Fibroblast of skin of left biceps (primary cell): ENCODE data around the gene VAPA.
A peak's percentile ranks its signal among the peaks of the same experiment; 100 is the strongest.

ENCODE experiments used
- DNase-seq, 2 experiments: peaks; one replicate each; pipeline ENCODE4 v3.0.0-alpha.2; 2013; ENCODE audit warnings: low read depth in 2 of 2

The VAPA gene

GRCh38 chr18:9941103-9941502 lies 27.3 kb downstream of the VAPA start:
- no peak for DNase-seq

- DNase-seq: no peak
Observed at GRCh38 chr18:9941660-9942059, 27.8 kb downstream of the VAPA start.

GRCh38 chr18:9943311-9943710 lies 29.5 kb downstream of the VAPA start:
- DNase-seq: no peak

GRCh38 chr18:9944805-9945204 lies 31.0 kb downstream of the VAPA start:
- no peak for DNase-seq

- DNase-seq: no peak
Observed at GRCh38 chr18:9946831-9947230, 33.0 kb downstream of the VAPA start.

GRCh38 chr18:9947248-9947647 lies 33.4 kb downstream of the VAPA start:
- DNase-seq: no peak

GRCh38 chr18:9949315-9949714 lies 35.5 kb downstream of the VAPA start:
- DNase-seq: no peak

- no peak for DNase-seq
Observed at GRCh38 chr18:9949861-9950260, 36.0 kb downstream of the VAPA start.

- peak in 1 of 2 experiments; percentile 39 for DNase-seq
Observed at GRCh38 chr18:9950289-9951016, 36.6 kb downstream of the VAPA start.

- peak; percentile 28 to 33 for DNase-seq
Observed at GRCh38 chr18:9951022-9951859, 37.4 kb downstream of the VAPA start.

GRCh38 chr18:9952633-9953416 lies 39.0 kb downstream of the VAPA start:
- no peak for DNase-seq

- no peak for DNase-seq
Observed at GRCh38 chr18:9958861-9959399, 45.1 kb downstream of the VAPA start.

GRCh38 chr18:9959564-9959963 lies 45.7 kb downstream of the VAPA start:
- no peak for DNase-seq

- no peak for DNase-seq
Observed at GRCh38 chr18:9960258-9960904, 46.6 kb downstream of the VAPA start.

- peak in 1 of 2 experiments; percentile 5 for DNase-seq
Observed at GRCh38 chr18:9961041-9961440, 47.2 kb downstream of the VAPA start.

- DNase-seq: peak; percentile 15
Observed at GRCh38 chr18:9965711-9966624, 52.2 kb downstream of the VAPA start.

GRCh38 chr18:9968081-9968848 lies 54.4 kb downstream of the VAPA start:
- no peak for DNase-seq

- DNase-seq: no peak
Observed at GRCh38 chr18:9969247-9969646, 55.4 kb downstream of the VAPA start.

- peak; percentile 45 to 46 for DNase-seq
Observed at GRCh38 chr18:9971313-9971920, 57.6 kb downstream of the VAPA start.
